ENCODE measurements around the gene SUSD3.

- TF ChIP-seq, protein P1, sequence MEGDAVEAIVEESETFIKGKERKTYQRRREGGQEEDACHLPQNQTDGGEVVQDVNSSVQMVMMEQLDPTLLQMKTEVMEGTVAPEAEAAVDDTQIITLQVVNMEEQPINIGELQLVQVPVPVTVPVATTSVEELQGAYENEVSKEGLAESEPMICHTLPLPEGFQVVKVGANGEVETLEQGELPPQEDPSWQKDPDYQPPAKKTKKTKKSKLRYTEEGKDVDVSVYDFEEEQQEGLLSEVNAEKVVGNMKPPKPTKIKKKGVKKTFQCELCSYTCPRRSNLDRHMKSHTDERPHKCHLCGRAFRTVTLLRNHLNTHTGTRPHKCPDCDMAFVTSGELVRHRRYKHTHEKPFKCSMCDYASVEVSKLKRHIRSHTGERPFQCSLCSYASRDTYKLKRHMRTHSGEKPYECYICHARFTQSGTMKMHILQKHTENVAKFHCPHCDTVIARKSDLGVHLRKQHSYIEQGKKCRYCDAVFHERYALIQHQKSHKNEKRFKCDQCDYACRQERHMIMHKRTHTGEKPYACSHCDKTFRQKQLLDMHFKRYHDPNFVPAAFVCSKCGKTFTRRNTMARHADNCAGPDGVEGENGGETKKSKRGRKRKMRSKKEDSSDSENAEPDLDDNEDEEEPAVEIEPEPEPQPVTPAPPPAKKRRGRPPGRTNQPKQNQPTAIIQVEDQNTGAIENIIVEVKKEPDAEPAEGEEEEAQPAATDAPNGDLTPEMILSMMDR (IDR thresholded peaks at IDR 0.05; ENCODE audit: insufficient read depth, low read length): no peak
- no peak for TF ChIP-seq GABPA (IDR thresholded peaks at IDR 0.05; ENCODE audit: low read depth)
These were observed 38.4 kb upstream of the SUSD3 start for GRCh38 chr9:93020151-93020550.

All from HL-60 (cell line).